GM12875 (cell line): ENCODE data around the gene GSE1.

ENCODE experiments used
- H3K4me3 ChIP-seq: one replicate; pipeline ENCODE4 v1.5.1; 2011; ENCODE audit warnings: low read depth, low read length, control low read depth
- TF ChIP-seq, protein P1 (sequence below): IDR thresholded peaks from 2 replicates; pipeline ENCODE4 v1.5.1; 2011; ENCODE audit warnings: low read depth, mild to moderate bottlenecking, control low read depth, inconsistent platforms, low read length, moderate library complexity, borderline replicate concordance; ENCODE audit not compliant: insufficient read depth

The GSE1 gene

DNA sequence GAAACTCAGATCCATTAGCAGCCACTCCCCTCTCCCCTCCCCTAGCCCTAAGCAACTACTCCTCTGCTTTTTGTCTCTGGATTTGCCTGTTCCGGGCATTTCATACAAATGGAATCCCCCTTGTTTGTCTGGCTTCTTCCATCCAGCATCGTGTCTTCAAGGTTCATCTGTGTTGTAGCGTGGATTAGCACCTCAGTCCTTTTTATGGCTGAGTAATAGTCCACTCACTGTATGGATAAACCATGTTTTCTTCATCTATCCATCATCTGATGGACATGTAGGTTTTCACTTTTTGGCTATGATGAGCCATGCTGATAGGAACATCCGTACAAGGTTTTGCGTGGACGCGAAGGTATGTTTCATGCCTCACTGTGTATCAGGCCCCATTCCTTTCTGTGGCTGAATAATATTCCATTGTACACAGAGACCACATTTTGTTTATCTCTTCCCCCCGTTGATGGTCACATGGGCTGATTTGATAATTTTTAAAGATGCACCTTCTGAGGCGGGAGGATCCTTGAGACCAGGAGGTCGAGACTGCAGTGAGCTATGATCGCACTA, 8.9 kb upstream of the GSE1 start:
- TF ChIP-seq, protein P1, sequence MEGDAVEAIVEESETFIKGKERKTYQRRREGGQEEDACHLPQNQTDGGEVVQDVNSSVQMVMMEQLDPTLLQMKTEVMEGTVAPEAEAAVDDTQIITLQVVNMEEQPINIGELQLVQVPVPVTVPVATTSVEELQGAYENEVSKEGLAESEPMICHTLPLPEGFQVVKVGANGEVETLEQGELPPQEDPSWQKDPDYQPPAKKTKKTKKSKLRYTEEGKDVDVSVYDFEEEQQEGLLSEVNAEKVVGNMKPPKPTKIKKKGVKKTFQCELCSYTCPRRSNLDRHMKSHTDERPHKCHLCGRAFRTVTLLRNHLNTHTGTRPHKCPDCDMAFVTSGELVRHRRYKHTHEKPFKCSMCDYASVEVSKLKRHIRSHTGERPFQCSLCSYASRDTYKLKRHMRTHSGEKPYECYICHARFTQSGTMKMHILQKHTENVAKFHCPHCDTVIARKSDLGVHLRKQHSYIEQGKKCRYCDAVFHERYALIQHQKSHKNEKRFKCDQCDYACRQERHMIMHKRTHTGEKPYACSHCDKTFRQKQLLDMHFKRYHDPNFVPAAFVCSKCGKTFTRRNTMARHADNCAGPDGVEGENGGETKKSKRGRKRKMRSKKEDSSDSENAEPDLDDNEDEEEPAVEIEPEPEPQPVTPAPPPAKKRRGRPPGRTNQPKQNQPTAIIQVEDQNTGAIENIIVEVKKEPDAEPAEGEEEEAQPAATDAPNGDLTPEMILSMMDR = no peak
- no peak overlapping the region for H3K4me3 ChIP-seq

DNA sequence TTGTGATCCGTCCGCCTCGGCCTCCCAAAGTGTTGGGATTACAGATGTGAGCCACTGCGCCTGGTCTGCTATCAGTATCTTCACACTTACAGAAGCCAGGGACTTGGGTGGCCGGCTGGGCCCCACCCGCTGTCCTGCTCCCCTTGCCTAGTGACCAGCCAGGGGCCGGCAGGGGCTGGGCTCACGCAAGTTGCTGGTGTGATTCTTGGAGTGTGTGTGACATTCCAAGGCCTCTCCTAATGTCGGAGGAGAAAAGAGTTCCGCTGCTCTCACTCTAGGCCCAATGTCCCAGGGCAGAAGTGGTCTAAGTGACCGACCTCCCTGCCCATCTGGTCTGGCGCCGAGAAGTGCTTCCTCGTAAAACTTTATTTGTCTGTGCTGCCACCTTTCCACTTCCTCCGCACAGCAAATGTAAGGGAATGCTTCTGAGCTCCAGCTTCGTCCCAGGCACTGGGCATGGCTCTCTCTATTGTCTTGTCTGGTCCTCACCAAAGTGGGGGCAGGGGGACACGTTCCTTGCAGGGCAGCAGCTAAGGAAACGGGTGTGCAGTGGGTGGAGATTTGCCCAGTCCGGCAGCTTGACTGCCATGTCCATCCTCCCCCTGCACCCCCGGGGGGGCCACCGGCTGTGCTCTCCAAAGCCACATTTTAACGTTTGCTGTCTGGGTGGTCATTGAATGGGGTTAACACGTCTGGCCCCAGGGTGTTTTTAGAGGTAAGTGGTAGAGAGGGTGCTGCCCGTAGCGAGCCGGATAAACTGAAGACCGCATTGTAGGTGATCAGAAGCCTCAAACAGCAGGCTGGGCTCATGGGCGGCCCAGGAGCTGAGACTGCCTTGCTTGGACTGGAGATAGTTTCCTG, 7.8 kb upstream of the GSE1 start:
- H3K4me3 ChIP-seq = no peak overlapping the region
- TF ChIP-seq, protein P1 = no peak

DNA sequence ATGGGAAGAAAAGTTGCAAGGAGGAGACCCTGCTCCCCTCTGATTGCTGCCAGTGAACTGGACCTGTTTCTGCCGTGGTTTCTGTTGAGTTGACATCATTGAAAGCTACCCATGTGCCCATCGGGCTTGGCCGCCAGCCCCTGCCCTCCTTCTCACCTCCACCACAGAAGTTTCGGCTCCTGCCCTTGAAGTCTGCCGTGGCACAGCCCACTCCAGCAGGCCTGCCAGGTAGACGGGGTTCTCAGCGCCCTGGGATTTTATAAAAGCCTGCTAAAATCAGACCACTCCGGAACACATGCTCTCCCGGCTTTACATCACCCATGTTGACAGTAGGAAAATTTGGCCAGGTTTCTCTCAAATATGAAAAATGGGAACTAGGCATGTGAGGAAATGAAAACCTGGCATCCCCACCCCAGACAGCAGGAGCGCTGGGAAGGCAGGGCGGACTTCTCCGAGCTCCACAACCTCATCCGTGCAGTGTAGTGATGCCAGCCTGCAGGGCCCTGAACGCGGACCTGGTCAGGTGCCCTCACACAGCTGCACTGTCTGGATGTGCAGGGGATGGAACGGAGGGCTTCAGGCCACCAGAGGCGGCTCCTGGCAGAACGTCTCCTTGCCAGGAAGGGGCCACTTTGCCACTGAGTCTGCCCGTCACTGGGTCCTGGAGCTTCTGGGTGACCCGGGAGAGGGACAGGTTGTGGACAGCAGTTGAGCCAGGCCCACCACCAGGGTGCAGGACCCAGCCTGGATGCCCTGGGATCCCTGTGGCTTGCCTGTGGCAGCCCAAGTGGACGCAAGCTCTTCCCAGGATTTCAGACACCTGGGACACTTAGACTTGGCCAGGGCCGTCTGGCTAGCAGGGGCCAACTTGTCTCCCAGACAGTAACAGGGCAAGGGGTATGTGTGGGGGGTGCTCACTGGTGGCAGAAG, 6.9 kb upstream of the GSE1 start:
- no peak overlapping the region for H3K4me3 ChIP-seq
- TF ChIP-seq, protein P1 = no peak

DNA sequence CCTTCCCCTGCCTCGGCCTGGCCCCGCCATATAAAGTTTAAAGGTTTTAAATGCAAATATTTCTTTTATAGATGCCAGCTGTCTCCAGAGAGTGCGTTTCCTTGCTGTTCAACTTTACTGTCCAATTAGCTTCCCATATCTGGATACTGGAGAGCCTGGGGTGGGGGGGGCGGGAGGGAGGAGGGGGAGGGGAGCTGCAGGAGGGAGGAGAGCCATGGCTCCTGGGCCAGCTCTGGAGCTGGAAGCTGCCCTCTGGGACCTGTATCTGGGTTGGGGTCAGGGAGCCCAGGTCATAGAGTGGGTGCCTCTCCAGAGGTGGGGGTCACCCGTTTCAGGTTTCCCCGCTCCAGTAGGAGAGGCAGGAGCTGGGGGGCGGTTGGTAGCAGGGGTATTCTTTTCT, 6.2 kb upstream of the GSE1 start:
- TF ChIP-seq, protein P1 = no peak
- H3K4me3 ChIP-seq = no peak overlapping the region

DNA sequence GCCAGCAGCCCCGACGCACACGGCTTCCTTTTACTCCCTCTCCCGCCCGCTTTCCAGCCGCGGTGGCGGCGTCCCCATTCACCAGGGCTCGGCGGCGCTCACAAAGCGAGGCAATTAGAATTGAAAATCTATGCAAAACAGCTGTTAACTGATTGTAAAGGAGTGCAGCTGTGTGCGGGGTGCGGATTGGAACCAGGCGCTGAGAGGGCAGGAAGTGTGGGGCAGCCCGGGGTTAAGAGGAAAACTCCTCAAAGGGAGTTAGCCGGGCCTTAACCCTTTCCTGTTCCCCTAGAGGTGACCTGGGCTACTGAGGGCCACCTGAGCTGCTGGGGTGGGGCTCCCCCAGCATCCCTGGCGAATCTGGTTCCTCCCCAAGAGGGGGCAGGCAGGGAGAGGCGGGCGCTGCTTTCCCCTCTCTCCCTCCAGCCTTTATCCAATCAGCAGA, 5.8 kb upstream of the GSE1 start:
- TF ChIP-seq, protein P1 = no peak
- H3K4me3 ChIP-seq = no peak overlapping the region

DNA sequence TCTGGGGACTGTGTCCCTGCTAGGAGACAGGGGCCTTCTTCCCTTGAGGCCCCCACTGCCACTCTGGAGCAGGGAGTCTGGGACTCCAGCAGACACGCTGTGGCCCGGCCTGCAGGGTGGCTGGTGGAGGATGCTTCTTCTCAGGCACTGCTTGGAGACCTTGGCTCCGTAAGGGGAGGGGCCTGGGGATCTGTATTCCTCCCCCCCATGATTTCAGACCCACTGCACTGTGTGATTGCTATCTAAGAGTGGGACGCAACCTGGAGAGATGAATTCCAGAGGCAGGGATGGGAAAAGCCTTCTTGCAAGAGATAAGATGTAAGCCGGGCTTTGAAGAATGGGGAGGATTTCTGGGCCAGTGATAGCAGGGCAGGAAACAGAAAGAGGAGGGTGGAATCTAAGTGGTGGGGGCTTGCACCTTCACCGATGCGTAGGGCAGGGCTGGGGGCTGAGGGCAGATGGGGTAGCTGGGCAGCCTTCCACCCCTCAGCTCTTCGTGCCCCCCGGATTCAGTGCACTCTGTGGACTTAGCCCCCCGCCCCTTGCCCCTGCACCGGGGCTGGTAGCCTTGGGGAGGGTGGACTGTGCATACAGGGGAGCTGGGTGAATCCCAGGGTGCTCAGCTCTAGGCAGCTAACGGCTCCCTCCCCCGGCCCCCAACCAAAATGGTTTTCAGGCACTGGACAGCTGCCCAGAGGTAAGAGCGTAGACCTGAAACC, 5.2 kb upstream of the GSE1 start:
- TF ChIP-seq, protein P1 = no peak
- H3K4me3 ChIP-seq = no peak overlapping the region
